ENCODE data around the gene SKIC8. TPM values are rescaled to one million over a fixed set of nuclear protein-coding genes. Genes with fewer than 3 reads are reported as not detected.

The SKIC8 gene
- total RNA-seq (2014; rRNA removed; shearing (Covaris generic)) (57.4 and 66.8 TPM in 2 replicates), total RNA-seq (2022) (53.5 and 59.8 TPM in 2 replicates), Bru-seq, nascent RNA (percentile 80 among the genes with signal in this experiment), BruChase-seq, experiment 1, labeled RNA remaining after a 6-hour chase (percentile 75 among the genes with signal in this experiment), BruChase-seq, experiment 2, labeled RNA remaining after a 2-hour chase (percentile 85 among the genes with signal in this experiment)
- long read RNA-seq, transcript WDR61-201 (11 exons, 1,387 nt): major isoform, 83 of 110 reads
- long read RNA-seq, partial matches to known transcripts: 6 of 110 reads
- long read RNA-seq, other reads (novel, unspliced or antisense): 17 of 110 reads

GRCh38 chr15:78299101-78299930 lies at the start of gene SKIC8:
SKIC8 (minus strand) TSS chr15:78299609; CDS start chr15:78295686, 3,923 bp downstream.
- Histone ChIP-seq H3K4me1 (ENCODE audit: insufficient read depth, low read length, poor library complexity, severe bottlenecking) (peaks cover 21% of the 10 kb centered on the region), H3K36me3 (ENCODE audit: insufficient read depth, low read length) (peaks cover 6% of the 10 kb centered on the region; the same call in 1 of the 2 replicates), H2AFZ (ENCODE audit: low read length) (peak within 1 kb of the TSS; percentile 84), H4K20me1 (ENCODE audit: insufficient read depth, low read length) (no peaks in the 10 kb centered on the region), H3K79me2 (ENCODE audit: insufficient read depth, low read depth, low read length) (peaks cover 24% of the 10 kb centered on the region), H3K4me2 (ENCODE audit: low read length) (peak within 1 kb of the TSS; percentile 87), H3K27ac (ENCODE audit: low read depth, low read length, poor library complexity, severe bottlenecking) (peak within 1 kb of the TSS; percentile 32), H3K9me3 (ENCODE audit: low read length) (no peaks in the 10 kb centered on the region), H3K9me2 (ENCODE audit: insufficient read depth, low read length) (no peaks in the 10 kb centered on the region), H3K4me3 (ENCODE audit: low read depth, low read length, poor library complexity, severe bottlenecking) (peak within 1 kb of the TSS; percentile 96)
- no peak for TF ChIP-seq CTCF (conservative IDR thresholded peaks at IDR 0.05; ENCODE audit: low read length)
- no peak for TF ChIP-seq EZH2phosphoT487 (IDR thresholded peaks at IDR 0.05; ENCODE audit: borderline replicate concordance, low read depth, low read length)
- intact Hi-C loops (cut with micrococcal nuclease; ENCODE audit: unreplicated experiment): no loop called here
- peak; percentile 94 for DNase-seq (ENCODE audit: low spot score)
- POLR2A ChIA-PET: interaction anchor here (0.5 to 1.5 kb wide), 21 partner anchors 9 to 555 kb away, joined by 3 to 16 read pairs (median 3); partner anchors contain the start of genes CHRNA5 and IREB2
- CTCF ChIA-PET (ENCODE audit: unreplicated experiment): interaction anchor here (0.5 to 1.0 kb wide), 4 partner anchors 12 to 262 kb away, joined by 3 to 4 read pairs (median 3); no protein-coding TSS in a partner anchor
- BruUV-seq (replicated peaks): TSS peak; percentile 82

GRCh38 chr15:78347586-78348543 lies 48.5 kb upstream of the SKIC8 start:
- POLR2A ChIA-PET: interaction anchor here (0.6 kb wide), 1 partner anchor 183 kb away, joined by 3 read pairs; no protein-coding TSS in a partner anchor

More at GRCh38 chr15:78347586-78348543, 48.5 kb upstream of the SKIC8 start:
- no peak for TF ChIP-seq CTCF (conservative IDR thresholded peaks at IDR 0.05; ENCODE audit: low read length)
- Histone ChIP-seq H4K20me1 (ENCODE audit: insufficient read depth, low read length) (no peaks in the 10 kb centered on the region), H3K9me3 (ENCODE audit: low read length) (no peaks in the 10 kb centered on the region), H3K9me2 (ENCODE audit: insufficient read depth, low read length) (no peaks in the 10 kb centered on the region), H3K4me3 (ENCODE audit: low read depth, low read length, poor library complexity, severe bottlenecking) (no peak overlapping the region), H3K4me1 (ENCODE audit: insufficient read depth, low read length, poor library complexity, severe bottlenecking) (peaks cover 12% of the 10 kb centered on the region), H3K27ac (ENCODE audit: low read depth, low read length, poor library complexity, severe bottlenecking) (no peak overlapping the region), H2AFZ (ENCODE audit: low read length) (no peak overlapping the region), H3K79me2 (ENCODE audit: insufficient read depth, low read depth, low read length) (no peaks in the 10 kb centered on the region), H3K4me2 (ENCODE audit: low read length) (no peak overlapping the region), H3K36me3 (ENCODE audit: insufficient read depth, low read length) (no peaks in the 10 kb centered on the region)
- no TSS peak for BruUV-seq (replicated peaks)
- no peak for DNase-seq (ENCODE audit: low spot score)
- intact Hi-C loops (cut with micrococcal nuclease; ENCODE audit: unreplicated experiment): no loop called here
- CTCF ChIA-PET (ENCODE audit: unreplicated experiment): no interaction called here

Measured in OCI-LY7 (cell line).